GM10847 (cell line): ENCODE results near the gene RSPH3.

Experiments
- POLR2A ChIP-seq: IDR thresholded peaks from 2 replicates; pipeline ENCODE4 v1.6.1; 2011; ENCODE audit not compliant: insufficient read length; ENCODE audit errors: extremely low read depth

The RSPH3 gene

DNA sequence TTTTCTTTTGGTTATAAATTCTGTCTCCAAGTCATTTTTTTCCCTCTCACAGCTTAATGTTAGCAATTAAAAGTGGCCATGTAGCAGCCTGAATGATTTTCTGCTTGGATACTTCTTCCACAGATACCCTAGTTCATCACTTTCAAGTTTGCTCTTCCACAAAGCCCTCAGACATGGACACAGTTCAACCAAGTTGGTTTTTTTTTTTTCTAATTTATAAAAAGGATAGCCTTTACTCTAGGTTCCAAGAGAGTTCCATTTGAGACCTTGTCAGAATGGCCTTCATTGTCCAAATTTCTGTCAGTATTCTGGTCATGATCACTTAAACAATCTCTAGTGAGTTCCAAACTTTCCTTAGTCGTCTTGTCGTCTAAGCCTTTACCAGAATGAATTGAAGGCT lies 40.0 kb downstream of the RSPH3 start:
- TF ChIP-seq POLR2A, result no peak

DNA sequence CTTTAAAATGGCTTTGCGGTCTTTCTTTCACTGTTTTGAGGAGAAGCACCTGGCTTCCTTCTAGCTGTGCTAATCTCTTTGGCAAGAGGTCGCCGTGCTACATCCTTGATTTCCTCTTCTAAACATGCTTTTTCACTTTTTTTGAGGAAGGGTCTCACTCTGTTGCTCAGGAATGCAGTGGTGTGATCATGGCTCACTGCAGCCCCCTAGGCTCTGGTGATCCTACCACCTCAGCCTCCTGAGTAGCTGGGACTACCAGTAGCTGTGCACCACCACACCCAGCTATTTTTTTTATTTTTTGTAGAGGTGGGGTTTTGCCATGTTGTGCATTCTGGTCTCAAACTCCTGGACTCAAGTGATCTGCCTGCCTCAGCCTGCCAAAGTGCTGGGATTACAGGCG lies 40.5 kb downstream of the RSPH3 start:
- TF ChIP-seq POLR2A, result no peak

DNA sequence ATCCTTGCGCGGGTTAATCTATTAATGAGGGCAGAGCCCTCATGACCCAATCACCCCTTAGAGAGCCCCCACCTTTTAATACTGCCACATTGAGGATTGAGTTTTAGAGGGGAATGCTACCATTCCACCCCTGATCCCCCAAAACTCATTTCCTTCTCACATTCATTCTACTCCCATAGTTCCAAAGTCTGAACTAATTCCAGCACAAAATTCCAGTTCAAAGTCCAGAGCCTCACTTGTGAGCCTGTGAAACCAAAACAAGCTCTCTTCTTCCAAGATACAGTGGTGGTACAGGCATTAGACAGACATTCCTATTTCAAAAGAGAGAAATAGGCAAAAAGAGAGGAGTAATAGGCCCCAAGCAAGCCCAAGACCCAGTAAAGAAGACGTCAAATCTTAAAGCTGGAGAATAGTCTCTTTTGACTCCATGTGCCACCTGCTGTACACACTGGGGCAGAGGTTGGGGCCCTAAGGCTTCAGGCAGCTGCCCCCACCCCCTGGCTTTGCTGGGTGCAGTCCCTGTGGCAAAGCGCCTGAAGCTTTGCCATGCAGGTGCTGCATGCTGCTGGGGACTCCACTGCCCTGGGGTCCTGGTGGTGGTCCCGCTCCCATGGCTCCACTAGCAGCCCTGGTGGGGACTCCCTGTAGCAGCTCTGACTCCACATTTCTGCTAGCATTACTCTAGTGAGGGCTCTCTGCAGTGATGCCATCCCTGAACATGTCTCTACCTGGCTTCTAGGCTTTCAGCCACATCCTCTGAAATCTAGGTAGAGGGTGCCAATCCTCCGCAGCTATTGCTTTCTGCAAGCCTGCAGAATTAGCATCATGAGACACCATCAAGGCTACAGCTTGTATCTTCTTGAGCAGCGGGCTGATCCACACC lies 41.3 kb downstream of the RSPH3 start:
- TF ChIP-seq POLR2A, result no peak

DNA sequence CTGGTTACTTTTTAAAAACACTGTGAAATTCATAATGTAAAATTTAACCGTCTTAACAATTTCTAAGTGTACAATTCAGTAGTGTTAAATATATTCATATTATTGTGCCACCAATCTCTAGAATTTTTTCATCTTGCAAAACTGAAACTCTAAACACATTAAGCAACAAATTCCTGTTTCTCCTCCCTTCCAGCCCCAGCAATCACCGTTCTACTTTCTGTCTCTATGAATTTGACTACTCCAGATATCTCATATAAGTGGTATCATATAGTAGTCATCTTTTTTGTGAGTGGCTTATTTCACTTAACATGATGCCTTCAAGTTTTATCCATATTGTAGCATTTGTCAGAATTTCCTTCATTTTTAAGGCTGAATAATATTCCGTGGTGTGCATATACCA lies 44.7 kb downstream of the RSPH3 start:
- no peak for TF ChIP-seq POLR2A

DNA sequence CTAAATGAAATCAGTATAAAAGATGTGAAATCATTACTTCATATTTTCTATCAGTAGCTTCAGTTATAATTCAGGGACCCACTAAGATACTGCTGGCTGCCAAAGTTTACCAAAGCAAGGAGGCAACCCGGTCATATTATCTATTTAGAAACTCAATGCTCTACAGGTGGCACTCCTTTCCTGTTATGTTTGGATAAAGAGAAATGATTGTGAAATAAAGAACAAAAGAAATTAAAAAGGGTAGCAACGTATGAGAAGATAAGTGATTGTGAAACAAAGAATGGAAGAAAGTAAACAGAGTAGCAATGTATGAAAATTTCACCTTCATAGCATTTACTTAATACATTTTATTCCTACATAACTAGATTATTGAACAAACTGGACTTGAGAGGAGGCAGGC lies 45.2 kb downstream of the RSPH3 start:
- no peak for TF ChIP-seq POLR2A

DNA sequence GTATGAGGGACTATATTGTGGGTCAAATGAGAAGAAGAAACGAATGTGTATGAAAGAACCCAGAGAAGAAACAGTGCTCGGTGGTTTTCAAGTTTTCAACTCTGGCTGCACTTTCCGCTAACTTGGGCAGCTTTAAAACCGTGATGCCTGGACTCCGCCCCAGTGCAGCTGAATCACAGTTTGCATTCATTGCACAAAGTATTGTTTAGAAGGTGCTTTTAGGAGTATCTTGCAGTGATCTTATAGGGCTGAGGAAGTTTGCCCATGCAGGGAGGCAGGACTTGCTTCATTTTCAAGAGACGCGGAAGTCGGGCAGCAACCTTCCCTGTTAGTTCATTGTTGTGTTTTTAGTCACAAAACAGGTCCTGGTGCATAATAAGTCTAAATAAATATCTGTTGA lies 52.7 kb downstream of the RSPH3 start:
- TF ChIP-seq POLR2A, result no peak

DNA sequence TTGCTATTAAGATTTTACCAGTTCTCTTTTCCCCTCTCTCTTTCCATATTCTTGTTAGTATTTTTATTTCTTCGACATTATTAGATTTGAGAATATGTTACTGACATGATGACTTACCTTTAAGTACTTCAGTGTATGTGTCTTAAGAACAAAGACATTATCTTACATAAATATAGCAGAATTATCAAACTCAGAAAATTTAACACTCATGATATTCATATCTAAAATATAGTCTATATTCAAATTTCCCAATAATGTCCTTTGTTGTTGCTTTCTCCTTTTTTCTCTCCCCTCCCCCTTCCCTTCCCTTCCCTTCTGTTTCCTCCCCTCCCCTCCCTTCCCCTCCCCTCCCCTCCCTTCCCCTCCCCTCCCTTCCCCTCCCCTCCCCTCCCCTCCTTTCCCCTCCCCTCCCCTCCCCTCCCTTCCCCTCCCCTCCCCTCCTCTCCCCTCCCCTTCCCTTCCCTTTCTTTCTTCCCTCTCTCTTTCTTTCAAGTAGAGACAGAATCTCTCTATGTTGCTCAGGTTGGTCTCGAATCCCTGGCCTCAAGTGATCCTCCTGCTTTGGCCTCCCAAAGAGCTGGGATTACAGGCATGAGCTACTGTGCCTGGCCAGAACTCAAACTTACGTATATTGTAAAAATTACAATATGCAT lies 56.5 kb downstream of the RSPH3 start:
- no peak for TF ChIP-seq POLR2A

DNA sequence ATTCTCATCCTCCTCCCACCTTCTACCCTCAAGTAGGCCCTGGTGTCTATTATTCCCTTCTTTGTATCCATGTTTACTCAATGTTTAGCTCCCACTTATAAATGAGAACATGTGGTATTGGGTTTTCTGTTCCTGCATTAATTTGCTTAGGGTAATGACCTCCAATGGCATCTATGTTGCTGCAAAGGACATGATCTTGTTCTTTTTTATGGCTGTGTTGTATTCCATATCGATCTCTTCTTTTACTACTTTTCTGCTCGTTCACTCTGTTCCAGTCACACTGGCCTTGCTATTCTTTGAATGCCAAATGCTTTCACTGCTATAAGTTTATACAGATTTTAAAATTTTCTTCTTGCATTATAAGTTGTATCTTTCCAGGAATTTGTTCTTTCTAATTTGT lies 57.7 kb downstream of the RSPH3 start:
- TF ChIP-seq POLR2A, result no peak

DNA sequence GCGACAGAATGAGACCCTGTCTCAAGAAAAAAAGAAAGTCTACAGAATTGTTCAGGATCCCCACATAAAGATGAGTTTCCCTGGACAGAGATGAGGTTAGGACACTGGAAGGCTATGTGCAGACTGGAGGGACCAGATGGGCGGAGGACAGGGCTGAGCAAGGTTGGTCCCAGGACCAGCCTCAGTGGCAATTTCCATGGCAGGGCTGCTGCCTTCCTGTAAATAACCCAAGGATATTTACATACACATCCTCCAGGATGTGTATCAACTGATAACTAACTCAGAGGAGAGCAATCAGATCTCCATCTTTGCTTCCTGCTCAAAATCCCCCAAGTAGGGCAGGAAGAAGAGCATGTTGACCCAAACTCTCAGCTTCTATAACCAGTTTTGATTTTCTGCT lies 58.8 kb downstream of the RSPH3 start:
- TF ChIP-seq POLR2A, result no peak

DNA sequence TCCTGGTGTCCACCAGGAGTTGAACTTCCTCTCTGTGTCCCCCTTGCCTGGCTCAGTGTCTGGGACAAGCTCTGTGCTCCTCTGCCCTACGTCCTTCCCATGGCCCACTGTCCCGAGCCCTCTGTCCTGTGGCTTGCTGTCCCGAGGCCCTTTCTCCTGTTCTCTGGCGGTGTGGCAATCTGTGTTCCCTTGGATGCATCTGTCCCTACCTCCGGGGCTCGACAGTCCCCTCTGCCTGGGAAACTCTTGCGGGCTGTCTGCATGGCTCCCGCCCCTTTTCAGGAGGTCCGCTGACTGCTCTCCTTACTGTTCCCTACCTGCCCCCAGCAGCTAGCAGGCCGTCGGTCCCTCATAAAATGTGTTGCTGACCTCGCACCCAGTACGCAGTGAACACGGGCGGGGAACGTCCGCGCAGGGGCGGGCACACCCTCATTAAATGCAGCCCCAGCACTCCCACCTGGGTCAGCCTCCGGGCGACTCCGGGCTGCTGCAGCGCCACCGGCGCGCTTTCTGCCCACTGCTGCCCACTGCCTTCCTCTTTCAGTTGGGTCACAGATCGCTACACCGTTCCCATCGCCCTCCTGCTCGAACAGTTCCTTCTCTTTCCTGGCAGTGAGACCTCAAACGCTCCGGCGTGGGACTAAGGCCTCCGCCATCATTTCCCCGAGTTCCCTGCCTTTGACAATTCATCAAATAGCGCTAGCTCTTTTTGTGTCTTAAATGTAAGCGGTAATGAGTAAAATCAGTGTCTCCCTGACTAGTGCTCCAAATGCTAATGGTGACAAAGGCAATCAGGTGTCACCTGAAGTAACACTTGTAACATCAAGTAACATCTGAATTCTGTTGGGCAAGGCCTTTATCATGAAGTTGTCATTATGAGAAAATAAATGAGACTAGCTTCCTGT lies 60.5 kb downstream of the RSPH3 start:
- TF ChIP-seq POLR2A, result no peak

DNA sequence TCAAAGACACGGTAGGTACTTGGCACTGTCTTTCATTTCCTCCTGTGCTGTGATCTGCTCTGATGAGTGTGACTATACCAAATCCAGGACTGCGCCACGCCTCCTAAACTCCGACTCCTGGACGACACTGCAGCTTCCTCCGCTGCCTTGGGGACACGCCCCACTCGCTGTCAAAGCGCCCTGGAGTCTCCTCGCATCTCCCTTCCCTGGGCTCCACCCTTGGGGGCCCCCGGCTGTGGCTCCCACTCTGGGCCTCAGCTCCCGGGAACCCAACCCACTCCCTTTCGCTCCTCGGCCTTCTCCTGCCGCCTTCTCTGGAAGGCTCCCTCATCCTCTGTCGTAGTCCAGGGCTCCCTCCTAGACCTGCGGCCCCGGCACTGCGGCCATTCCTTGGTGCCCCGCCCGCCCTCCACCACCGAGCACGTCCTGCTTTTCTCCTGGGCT lies 61.2 kb downstream of the RSPH3 start:
- TF ChIP-seq POLR2A, result no peak

DNA sequence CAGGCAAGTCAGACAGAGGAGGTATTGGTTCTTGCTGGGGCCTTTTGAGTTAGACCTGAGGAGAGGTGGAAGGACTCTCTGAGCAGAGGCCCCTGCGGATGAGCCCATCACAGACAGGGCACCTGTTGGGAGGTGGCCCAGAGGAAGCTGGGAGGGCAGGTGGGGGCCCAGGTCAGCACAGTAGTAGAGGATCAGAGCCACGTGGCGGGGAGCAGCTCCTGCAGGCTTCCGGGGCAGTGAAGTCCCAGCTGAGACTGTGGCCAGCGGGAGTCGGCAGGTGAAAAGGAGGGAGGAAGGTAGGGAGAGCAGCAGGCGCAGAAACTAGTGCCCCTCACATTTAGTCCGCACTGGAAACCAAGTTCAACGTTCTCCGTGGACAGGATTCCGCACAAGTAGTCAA lies 61.8 kb downstream of the RSPH3 start:
- no peak for TF ChIP-seq POLR2A

DNA sequence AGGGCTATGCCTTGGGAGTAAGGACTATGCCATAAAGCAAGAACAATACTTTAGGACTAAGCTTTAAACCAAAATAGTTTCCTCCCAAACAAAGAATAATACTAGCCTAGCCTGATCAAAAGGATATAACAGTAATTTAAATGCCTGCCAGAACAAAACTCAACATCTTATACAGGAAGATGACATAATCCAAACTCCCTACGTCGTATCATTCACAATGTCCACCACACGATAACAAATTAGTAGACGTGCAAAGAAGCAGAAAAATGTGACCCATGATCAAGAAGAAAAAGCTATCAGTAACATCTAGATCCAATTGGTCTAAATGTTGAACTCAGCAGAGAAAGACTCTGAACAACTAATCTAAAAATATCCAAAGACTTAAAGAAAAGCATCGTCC lies 65.8 kb downstream of the RSPH3 start:
- TF ChIP-seq POLR2A, result no peak

DNA sequence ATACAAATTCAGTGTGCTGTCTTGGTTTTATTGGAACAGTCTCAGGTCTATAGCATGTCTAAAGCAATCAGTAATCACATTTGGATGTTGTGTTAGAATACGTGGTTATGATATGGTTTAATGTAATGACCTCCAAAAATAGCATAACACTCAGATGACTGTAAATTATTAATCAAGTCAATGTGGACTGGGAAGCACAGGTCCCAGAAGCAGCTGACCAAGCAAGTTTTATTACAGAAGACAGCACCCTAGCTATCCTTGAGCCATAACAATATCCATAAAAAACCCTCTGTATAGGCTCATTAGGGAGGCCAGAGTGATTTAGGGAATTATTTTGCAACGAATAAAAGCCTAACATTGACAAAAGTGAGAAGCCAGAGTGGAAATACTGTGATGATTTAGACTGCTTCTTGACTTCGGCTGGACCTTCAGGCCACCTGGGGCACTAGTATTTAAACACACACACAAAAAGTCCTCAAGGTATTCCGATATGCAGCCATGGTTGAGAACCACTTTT lies 66.9 kb downstream of the RSPH3 start:
- TF ChIP-seq POLR2A, result no peak

DNA sequence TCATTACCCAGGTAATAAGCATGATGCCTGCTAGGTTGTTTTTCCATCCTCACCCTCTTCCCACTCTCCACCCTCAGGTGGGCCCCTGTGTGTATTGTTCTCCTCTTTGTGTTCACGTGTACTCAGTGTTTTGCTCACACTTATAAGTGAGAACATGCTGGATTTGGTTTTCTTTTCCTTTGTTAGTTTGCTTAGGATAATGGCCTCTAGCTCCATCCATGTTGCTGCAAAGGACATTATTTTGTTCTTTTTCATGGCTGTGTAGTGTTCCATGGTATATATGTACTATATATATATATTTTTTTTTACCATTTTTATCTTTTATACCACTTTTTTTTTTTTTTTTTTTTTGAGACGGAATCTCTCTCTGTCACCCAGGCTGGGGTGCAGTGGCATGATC lies 71.9 kb downstream of the RSPH3 start:
- TF ChIP-seq POLR2A, result no peak

DNA sequence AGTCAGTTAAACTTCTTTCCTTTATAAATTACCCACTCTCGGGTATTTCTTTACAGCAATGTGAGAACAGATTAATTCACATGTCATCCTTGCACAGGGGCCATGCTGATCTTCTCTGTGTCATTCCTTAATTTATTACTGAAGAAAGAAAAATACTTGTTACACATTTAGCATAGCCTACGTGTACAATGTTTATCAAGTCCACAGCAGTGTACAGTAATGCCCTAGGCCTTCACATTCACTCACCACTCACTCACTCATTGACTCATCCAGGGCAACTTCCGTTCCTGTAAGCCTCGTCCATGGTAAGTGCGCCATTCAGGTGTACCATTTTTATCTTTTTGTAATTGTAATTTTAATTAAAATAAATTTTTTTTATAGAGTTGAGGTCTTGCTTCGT lies 73.6 kb downstream of the RSPH3 start:
- TF ChIP-seq POLR2A, result no peak
